H1 (cell line): ENCODE results near the gene SERPINB6. TPM values are rescaled to one million over a fixed set of nuclear protein-coding genes. Genes with fewer than 3 reads are reported as not detected.

Source experiments
- CHD2 ChIP-seq: IDR thresholded peaks from 2 replicates; pipeline ENCODE4 v1.6.1; 2012; ENCODE audit warnings: low read length, improper control_type of control experiment
- JUND ChIP-seq: IDR thresholded peaks from 2 replicates; pipeline ENCODE4 v1.6.1; 2011; ENCODE audit warnings: mild to moderate bottlenecking, improper control_type of control experiment, low read length
- NRF1 ChIP-seq: IDR thresholded peaks from 2 replicates; pipeline ENCODE4 v1.6.1; 2011; ENCODE audit warnings: mild to moderate bottlenecking, low read depth, low read length, improper control_type of control experiment
- POLR2A ChIP-seq, 2 experiments: IDR thresholded peaks; 1 replicate in 1 of 2; 2 replicates in 1 of 2; pipeline ENCODE4 v1.6.1; 2011; ENCODE audit warnings: low read depth in 2 of 2, low read length in 2 of 2, mild to moderate bottlenecking in 2 of 2; ENCODE audit errors: control extremely low read depth in 1 of 2
- POU5F1 ChIP-seq: IDR thresholded peaks from 2 replicates; pipeline ENCODE4 v1.6.1; 2011; ENCODE audit warnings: low read depth, mild to moderate bottlenecking, low read length, moderate library complexity
- SP4 ChIP-seq: IDR thresholded peaks from 2 replicates; pipeline ENCODE4 v1.6.1; 2012; ENCODE audit warnings: low read length, inconsistent platforms
- SRF ChIP-seq: IDR thresholded peaks from 2 replicates; pipeline ENCODE4 v1.6.1; 2011; ENCODE audit warnings: mild to moderate bottlenecking, low read depth, low read length, moderate library complexity
- polyA plus RNA-seq, 7 experiments: library from polyadenylated mRNA; depleted of rRNA in 3 of 7; stranded (reverse) in 5 of 7; unstranded in 2 of 7; fragments of >200 nt in 5 of 7; fragments of 200-250 nt in 2 of 7; gene quantifications; 1 replicate in 5 of 7; 2 replicates in 1 of 7; 4 replicates in 1 of 7; pipeline versions ENCODE4 v1.2.1 to v1.2.3, GENCODE V29; 2011 to 2013; ENCODE audit warnings: missing spikeins in 2 of 7, mixed read lengths in 2 of 7
- total RNA-seq: library from RNA; stranded (reverse); fragmentation: NEBNext Ultra II Directional; extraction: Animal tissue kit (Norgen Biotek cat#: 25700); gene quantifications from 2 replicates; pipeline ENCODE4 v1.2.1, GENCODE V29; 2021
- TF ChIP-seq, protein P1 (sequence below): IDR thresholded peaks from 2 replicates; pipeline ENCODE4 v1.6.1; 2012; ENCODE audit warnings: low read length, inconsistent platforms

Gene SERPINB6
- total and polyA plus RNA-seq, 2 of the 8 experiments (the other 6 are each of a cell fraction or from before 2014, with no cell fraction given) = 27.2 to 29.4 TPM

DNA sequence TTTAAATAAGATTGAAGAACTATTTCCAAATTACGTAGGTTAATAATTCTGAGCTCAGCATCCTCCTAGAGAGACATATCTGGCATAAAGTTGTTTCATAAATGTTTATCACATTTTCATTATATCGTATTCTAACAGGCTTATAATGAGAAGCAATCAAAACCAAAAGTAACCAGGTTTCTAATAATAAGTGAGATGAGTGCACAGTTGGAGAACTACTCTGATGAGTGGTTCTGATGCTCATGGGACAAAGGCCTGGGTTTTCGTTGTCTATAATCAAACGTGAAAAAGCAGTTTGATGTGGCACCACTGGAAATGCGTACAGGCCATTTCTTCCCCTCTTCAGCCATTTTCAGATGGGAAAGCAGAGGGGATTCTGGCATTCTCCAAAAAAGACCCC lies 4.7 kb upstream of the SERPINB6 start (continued):
- TF ChIP-seq, protein P1, sequence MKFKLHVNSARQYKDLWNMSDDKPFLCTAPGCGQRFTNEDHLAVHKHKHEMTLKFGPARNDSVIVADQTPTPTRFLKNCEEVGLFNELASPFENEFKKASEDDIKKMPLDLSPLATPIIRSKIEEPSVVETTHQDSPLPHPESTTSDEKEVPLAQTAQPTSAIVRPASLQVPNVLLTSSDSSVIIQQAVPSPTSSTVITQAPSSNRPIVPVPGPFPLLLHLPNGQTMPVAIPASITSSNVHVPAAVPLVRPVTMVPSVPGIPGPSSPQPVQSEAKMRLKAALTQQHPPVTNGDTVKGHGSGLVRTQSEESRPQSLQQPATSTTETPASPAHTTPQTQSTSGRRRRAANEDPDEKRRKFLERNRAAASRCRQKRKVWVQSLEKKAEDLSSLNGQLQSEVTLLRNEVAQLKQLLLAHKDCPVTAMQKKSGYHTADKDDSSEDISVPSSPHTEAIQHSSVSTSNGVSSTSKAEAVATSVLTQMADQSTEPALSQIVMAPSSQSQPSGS = no peak
- TF ChIP-seq POU5F1 = no peak
- TF ChIP-seq SRF = no peak
- TF ChIP-seq CHD2 = no peak
- no peak for TF ChIP-seq NRF1
- no peak for TF ChIP-seq SP4
- TF ChIP-seq POLR2A (IDR thresholded peaks at IDR 0.05; ENCODE audit: control extremely low read depth in 1 of 2, low read depth in 2 of 2, low read length in 2 of 2) = no peak
- no peak for TF ChIP-seq JUND
